ENCODE results near the gene TH.

Gene TH

DNA sequence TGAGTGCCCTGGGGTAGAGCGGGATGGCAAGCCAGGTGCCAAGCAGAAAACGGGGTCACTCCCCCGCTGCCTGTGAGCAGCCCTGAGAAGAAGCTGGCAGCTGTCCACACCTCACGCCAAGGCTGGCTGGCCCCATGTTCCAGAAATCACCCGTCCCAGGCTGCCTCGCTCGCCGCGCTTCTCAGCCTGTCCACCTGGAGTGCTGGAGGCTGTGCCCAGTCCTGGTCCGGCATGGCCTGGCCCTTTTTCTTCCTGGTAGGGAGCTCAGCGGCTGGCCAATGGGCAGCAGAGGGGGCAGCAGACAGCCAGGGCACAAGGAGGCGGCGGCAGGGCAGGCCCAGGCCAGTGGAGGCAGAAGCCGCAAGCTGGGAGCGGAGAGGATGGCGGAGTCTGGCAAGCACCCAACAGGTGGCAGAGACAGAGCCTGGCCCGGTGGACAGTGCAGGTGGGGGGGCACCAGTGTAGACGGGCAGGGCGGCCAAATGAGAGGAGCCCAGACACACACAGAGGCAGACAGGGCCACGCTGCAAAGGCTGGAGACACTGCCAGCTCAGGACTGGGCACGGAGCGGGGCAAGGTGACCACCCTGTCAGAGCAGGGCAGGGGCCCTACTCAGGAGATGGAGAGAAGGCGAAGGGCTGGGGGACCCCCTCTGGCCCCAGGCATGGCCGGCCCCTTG, 37.2 kb upstream of the TH start:
- DNase-seq = no peak

DNA sequence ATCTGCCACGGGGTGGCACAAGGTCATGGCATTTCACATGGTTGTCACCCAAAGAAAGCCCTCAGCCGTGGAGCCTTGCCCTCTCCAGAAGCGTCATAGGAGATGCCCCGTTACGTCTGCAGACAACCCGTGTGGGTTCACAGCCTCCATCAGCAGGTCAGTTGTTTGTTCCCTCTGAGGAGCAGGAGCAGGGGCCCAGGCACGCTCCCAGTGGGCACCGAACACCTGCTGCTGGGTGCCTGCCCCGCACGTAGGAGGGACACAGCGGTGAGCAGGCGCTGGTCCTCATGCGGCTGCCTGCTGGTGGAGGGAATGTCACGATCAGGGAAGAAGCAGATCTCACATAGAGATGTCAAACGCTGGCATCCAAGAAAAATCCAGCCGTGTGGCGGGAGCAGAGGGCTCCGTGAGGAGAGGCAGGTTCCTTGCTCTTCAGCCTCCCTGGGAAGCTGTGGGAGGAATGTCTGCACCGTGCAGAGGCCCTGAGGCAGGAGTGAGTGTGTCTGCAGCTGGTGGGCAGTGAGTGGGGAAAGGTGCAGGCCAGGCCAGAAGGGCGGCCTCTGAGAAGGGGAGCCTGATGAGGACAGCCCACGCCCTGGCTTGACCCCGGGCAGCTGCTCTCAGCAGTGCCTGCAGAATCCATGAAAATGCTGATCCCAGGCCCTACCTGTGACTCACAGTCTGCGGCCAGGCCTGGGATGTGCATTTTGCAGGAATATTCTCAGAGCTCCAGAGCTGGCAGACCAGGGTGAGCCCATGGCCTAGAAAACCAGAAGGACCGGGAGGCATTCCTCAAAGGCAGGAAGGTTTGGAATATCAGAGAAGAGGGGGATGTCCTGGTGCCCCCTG, 36.4 kb upstream of the TH start:
- DNase-seq = no peak

GRCh38 chr11:2207212-2207611, 35.6 kb upstream of the TH start:
- DNase-seq = no peak

- no peak for DNase-seq
These were observed 34.5 kb upstream of the TH start for GRCh38 chr11:2205981-2206690.

DNA sequence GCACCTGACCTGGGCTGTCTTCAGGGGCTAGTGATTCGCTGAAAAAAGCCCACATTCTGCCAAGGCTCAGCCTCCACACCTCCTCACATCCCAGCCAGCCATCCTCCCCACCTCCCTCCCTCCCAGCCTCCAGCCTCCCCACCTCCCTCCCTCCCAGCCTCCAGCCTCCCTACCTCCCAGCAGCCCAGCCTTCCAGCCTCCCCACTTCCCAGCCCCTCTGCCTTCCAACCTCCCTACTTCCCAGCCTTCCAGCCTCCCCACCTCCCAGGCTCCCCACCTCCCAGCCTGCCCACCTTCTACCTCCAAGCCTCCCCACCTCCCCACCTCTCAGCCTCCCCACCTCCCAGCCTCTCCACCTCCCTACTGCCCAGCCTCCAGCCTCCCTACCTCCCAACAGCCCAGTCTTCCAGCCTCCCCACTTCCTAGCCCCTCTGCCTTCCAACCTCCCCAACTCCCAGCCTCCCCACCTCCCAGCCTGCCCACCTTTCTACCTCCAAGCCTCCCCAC, 33.7 kb upstream of the TH start:
- DNase-seq = no peak

DNA sequence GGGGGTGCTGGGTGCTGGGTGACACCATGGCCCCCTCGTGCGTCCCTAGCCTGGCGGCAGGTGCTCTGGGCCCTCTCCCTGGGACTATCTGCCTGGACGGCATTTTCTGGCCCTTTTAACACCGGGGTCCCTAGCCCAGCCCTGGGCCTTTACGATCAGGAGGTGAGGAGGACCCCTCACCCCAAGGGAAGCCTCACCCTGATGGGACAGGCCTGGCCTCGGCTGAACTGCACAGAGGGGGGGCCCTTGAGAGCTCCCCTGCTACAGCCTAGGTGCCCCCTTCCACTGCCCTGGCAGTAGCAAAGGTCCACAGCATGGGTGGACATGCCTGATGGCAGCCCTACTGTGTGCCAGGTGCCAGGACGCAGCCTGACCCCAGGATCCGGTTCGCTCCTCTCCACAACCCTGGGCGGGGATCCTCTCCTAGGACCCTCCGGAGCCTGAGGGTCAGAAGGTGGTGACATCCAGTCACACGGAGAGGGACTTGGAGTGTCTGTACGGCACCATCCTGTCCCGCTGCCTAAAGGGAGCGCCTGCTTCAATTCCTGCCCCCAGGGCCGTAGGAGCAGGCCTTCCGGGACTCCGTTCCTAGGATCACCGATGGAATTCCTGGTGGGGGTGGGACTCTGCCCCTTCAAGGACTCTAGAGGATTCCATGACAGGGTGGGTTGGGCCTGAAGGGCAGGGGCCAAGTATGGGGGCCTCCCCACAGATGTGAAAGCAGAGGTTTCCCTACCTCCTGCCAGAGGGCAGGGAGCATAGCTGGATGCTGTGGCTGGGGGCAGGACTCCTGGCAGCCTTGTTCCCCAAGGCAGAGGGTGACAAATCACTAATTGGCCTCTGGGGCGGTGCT, 33.0 kb upstream of the TH start:
- no peak for DNase-seq

- DNase-seq = no peak
These were observed 32.0 kb upstream of the TH start for GRCh38 chr11:2203440-2204259.

- DNase-seq = no peak
These were observed 31.4 kb upstream of the TH start for GRCh38 chr11:2202900-2203439.

DNA sequence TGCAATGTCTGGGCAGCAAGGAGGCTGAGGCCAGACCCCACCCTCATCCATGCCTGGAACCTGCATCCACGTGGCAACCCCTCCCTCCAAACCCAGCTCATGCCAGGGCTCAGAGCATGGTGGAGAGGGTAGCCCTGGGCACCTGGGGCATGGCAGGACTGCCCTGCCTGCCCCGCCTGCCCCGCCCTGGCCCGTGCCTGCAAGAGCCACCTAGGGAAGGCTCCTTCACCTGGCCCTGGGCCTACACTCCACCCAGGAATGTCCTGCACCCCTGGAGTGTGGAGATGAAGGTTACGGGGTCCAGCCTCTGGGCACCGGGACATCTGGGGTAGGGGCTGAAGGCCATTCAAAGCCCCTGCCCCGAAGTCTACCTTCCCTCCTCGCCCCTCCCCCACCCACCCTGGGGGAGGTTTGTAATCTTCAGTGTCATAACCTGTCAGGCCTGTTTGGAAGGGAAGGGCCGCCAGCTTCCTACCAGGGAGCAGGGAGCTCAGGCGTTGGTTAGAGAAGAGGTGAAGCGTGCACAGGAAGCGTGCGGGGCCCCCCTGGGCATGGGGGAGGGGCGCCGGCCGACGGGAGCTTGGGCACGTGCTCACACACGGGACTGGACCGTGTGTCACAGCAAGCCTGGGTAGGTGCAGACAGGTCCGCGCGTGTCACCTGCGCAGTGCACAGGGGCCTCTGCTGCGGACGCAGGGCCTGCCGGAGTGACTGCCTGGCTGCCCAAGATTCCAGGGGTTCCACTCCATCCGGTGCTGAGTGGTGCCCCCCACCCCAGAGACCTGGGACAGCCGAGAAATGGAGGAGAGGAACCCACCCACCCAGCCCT, 30.7 kb upstream of the TH start:
- DNase-seq = no peak

DNA sequence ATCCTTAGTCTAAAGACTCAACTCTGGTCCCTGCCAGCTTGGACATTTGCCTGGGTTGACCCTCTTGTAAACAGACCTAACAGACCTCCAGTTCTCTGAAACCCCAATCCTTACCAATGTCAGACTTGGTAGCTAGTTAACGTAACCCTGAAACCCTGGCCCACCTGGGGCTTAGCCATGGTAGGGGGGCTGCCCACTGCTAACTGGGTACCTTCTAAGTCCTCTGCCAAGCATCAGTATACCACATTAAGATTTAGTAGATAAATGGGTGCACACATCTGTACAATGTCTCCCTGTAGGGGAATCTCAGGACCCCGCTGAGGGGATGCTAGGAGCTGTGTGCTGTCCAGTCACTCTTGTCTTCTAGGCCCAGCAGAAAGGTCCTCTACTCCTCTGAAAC, 29.9 kb upstream of the TH start:
- DNase-seq = no peak

GRCh38 chr11:2200957-2201519, 29.4 kb upstream of the TH start:
- no peak for DNase-seq

GRCh38 chr11:2200536-2200935, 28.9 kb upstream of the TH start:
- DNase-seq = no peak

DNA sequence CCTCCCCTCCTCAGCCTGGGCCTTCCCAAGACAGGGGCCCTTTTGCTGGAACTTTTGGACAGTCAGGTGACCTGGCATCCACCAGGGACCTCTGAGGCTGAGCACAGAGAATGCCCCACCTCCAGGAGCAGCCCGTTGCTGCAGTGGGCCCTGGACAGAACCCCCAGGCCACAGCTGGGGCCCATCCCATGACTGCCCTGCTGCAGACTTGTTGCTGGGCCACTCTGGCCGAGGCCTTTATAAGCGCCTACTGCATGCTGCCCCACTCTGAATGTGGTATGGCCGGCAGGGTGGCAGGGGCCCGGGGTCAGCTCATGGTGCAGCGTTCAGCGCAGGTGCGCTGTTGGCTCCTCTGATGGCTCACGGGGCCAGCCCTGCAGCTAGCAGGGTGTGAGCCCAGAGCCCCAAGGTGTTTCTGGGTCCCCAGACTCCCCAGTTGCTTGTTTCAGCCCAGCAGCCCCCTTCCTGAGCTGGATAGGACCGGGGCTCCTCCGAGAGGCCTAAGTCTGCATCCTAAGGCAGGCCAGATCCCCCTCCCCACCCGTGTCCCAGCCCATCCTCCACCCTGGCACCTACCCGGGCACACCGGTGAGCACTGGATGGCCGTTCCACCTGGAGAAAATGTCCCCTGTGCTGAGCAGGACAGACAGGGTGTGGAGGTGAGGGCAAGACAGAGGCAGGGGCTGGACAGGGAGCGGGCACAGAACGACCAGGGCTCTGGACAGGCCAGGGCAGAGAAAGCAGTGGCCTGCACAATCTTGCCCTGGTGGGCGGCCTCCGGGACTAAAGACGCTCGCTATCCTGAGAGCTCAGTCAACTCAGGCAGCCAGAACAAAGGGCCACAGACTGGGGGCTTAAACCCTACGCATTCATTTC, 28.1 kb upstream of the TH start:
- DNase-seq = no peak

DNA sequence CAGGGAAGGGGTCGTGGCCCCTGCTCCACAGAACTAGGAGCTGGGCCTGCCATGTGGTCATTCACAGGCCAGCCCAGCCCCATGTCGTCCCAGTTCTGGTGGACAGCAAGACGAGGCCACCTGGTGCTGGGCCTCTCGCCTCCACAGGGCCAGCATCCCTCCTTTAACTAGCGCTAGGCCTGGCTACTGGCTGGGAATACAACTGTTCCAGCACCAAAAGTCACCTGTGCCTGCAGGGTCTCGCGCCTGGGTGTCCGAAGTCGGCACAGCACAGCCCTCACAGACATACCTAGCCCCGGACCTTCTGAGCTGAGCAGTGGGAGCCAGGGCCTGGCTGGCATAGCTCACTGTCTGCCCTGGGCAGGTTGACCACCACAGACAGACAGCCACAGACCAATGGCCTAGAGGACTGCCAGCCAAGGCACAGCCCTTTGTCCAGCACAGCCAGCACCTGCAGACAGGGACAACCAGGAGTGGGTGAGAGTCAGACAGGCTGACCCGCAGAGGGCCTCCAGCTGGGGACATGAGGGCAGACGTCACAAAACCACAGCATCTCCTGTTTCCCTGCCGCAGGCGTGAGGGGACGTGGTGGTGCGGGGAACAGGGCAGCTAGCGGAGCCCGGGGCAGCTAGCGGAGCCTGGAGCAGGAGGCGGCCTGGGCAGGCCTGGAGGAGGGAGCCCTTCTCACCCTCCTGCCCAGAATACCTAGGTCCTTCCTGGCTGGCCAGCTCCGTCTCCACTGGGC, 27.2 kb upstream of the TH start:
- DNase-seq = no peak

GRCh38 chr11:2197771-2198520, 26.3 kb upstream of the TH start:
- no peak for DNase-seq

DNA sequence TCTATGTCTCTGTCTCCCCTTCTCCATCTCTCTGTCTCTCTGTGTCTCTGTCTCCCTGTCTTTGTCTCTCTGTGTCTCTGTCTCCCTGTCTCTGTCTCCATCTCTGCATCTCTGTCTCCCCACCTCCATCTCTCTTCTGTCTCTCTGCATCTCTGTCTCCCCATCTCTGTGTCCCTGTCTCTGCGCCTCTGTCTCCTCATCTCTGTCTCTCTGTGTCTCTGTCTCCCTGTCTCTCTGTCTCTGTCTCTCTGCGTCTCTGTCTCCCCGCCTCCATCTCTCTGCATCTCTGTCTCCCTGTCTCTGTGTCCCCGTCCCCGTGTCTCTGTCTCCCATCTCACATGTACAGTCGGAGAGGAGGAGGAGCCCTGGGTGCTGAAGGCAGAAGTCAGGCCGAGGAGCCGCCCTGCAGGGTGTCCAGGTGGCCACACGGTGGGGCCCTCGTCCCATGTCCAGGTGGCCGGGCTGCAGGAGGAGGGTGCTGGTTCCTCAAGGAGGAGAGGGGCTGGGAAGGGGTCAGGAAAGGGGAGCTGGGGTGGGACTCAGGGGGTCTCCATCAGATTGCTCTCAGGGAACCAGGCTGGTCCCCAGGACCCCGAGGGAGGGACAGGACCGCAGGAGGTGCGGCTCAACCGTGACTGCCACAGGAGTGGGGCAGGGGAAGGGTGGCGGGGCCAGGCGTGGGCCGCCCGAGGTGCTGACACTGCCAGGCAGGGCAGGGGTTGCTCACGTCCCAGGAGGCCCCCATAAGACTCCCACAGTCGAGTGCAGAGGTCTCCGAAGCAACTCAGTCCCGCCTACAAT, 25.6 kb upstream of the TH start:
- DNase-seq = peak; percentile 76 to 80

DNA sequence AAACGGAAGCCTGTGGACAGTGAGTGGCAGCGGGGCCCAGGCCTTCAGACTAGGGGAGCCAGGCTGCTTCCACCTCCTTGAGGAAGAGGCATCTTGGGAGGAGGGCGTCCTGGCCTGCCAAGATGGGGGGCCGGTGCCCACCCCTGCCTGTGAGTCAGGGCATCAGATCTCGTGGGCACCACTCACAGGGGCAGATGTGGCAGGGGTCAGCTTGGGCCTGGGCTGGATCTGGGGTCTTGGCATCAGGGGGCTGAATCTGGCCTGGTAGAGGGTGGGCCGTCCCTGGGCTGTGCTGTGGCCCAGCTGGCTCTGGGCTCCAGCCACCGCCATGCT, 24.1 kb upstream of the TH start:
- no peak for DNase-seq

Measured in CD4-positive, alpha-beta T cell treated with Interleukin-1 beta for 1 hour (primary cell).